T1000 (cell line): ENCODE results near the gene MPP4.
A peak's percentile ranks its signal among the peaks of the same experiment; 100 is the strongest.
"Not testable (repeated sequence)": the region's sequence is repeated elsewhere in the genome, so short reads cannot be mapped to it uniquely, and the experiment has no call there.

Experiments
- DNase-seq: peaks from one replicate; lab custom pipeline; 2025; ENCODE audit warnings: mixed read lengths; lab: John Stamatoyannopoulos, UW

The MPP4 gene

GRCh38 chr2:201671205-201671604, 27.2 kb downstream of the MPP4 start:
- not testable (repeated sequence) for DNase-seq

GRCh38 chr2:201669865-201670264, 28.6 kb downstream of the MPP4 start:
- no peak for DNase-seq

DNA sequence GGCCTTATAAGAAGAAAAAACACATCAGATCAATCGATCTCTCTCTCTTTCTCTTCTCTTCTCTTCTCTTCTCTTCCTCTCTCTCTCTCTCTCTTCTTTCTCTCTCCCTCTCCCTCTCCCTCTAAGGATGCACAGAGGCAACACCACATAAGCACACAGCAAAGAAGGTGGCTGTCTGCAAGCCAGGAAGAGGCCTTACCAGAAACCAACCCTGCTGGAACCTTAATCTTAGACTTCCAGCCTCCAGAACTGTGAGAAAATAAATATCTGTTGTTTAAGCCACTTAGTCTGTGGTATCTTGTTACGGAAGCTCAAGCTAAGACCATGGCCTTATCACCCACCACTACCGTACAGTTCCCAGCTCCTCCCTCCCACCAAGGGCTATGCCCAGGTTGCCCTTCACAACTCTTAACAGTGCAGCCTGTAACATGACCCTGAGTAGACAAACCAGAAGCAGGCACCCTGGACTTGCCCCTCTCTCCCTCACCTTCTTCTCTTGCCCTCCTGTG, 30.0 kb downstream of the MPP4 start:
- DNase-seq: no peak

GRCh38 chr2:201664334-201664733, 34.1 kb downstream of the MPP4 start:
- no peak for DNase-seq

DNA sequence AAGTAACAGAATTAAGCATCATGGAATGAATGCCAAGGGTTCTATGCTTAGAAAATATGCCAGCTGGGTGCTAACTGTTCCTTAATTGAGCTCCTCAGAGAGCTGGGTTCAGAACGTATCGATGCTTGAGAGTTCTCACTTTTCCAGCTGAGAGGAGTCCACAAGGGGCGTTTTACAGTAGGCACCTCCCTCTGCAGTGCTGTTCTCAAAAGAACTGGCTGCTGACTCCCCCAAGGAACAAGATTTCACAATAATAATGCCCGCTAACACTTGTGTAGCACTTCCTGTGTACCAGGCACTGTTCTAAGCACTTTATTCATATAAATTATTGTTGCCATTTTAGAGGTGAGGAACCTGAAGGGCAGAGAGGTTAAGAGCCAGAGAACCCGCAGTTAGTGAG, 37.1 kb downstream of the MPP4 start:
- no peak for DNase-seq

GRCh38 chr2:201660293-201660895, 38.0 kb downstream of the MPP4 start:
- DNase-seq: no peak

GRCh38 chr2:201656740-201657139, 41.7 kb downstream of the MPP4 start:
- DNase-seq: no peak

- DNase-seq: no peak
Observed at GRCh38 chr2:201656102-201656501, 42.3 kb downstream of the MPP4 start.

GRCh38 chr2:201654616-201655384, 43.6 kb downstream of the MPP4 start:
- DNase-seq: peak; percentile 29

GRCh38 chr2:201653221-201653620, 45.2 kb downstream of the MPP4 start:
- DNase-seq: no peak

- DNase-seq: no peak
Observed at GRCh38 chr2:201649442-201649841, 49.0 kb downstream of the MPP4 start.

DNA sequence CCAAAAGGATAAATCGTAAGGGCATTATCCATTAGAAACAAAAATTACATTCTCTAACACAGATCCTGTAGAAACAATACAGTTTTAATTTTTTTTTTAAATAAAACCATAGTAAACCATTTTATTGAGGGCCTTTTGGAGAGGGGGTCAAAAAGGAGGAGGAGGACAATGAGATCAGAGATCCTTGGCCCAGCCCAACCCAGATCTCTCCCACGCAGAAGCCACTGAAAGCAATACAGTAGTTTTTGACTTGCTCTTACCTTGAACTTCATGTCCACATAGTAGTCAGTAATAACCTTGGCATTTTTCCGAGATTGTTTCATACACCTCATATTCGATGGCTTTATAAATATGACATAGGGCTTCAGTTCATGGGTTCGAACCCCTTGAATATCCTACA, 51.0 kb downstream of the MPP4 start:
- no peak for DNase-seq

DNA sequence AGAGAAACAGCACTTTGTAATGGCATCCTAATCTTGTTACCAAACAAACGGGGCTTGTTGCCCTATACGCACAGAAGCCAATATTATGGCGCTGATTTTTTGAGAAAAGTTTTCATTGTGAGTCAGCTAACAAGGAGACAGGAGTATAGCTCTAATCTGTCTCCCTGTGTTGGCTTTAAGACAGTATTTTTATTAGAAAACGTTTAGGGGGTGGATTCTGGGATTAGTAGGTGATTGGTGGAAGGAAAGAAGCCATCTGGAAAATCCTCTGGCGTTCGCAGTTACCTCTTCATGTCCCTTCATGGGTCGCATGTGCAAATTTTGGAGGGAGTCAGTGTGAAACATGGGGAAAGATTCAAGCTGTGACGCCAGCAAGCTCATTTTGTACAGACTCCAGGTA, 54.4 kb downstream of the MPP4 start:
- DNase-seq: no peak

DNA sequence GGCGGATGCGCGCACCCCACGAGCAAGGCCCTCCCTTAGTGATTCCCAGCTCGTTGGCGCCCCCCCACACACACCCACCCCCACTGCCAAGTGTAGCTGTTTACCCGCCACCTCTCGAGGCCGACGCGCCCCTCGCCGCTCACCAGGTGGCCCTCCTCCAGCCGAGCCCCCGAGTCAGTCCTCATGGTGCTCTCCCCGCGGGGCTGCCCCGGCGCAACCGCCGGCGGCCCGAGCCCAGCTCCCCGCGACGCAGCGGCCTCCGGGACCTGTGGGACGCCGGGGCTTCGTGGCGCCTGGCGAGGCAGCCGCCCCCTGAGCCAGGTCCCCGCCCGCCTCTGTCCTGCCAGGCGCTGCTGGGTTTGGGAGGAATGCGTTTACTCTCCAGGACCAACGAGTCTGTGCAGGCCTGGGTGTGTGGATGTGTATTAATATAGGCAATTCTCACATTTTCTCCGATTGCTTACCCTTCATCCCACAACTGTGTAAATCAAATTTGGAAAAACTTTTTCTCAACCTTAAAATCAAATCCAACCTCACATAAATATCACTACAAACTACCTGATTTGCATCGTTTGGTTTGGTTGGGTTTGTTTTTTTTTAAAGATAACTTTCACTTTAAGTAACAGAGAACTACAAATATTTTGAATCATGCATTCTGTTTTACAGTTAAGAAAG, 55.1 kb downstream of the MPP4 start, which contains the start of gene TMEM237:
Gene TMEM237, minus strand, starts transcription at position 288 of the 675 bp plus-strand sequence. Its CDS starts 103 bp downstream, at position 185.
- no peak for DNase-seq

DNA sequence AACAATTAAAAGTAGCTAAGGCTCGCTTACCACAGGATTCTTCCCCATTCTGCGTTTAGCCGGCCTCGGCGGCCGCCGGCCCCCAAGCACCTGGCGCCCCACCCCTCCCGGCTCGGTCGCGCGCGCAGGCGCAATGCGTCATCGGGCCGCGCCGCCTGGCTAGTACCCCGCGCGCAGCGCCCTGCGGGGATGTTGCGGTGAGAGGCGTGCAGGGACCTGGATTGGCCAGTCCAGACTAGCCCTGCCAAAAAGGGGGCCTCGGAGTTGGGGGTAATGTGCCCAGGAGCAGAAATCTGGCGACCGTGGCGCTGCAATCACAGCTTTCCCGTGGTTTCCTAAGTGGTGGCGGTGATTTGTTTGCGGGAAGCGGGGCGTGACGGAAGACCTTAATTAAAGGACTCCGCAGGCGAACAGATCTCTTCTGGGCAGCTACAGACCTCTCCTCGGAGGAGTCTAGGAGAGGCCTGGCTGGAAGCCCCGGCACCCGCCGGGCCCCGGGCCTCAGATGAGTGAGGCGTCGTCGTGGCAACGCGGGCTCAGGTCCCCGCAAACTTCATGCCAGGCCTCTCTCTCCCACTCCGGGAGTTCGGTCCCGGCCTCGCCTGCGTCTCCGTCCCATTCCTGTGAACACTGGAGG, 55.7 kb downstream of the MPP4 start:
- DNase-seq: peak; percentile 77

DNA sequence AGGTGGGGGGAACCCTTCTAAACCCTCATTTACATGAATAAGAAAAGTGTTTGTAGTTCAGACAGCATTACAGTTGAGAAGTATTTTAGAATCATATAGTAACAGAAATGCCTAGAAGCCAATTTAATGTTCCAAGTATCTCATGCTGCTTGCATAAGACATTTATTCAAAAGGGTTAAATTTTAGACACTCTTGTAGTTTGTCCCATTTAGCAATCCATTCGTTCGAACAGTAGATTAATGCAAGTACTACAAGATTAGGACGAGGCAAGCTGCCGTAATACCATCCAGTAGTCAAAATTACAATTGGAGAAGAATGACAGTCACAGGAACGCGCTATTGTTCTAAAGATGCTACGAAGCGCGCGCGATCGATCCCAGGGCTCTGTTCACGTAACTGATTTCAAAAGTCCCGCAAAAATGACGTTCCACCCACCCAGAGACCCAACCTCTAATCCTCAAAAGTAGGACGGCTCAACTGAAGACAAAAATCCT, 56.3 kb downstream of the MPP4 start:
- no peak for DNase-seq

GRCh38 chr2:201639205-201639604, 59.2 kb downstream of the MPP4 start:
- no peak for DNase-seq

GRCh38 chr2:201638326-201638725, 60.1 kb downstream of the MPP4 start:
- DNase-seq: no peak

DNA sequence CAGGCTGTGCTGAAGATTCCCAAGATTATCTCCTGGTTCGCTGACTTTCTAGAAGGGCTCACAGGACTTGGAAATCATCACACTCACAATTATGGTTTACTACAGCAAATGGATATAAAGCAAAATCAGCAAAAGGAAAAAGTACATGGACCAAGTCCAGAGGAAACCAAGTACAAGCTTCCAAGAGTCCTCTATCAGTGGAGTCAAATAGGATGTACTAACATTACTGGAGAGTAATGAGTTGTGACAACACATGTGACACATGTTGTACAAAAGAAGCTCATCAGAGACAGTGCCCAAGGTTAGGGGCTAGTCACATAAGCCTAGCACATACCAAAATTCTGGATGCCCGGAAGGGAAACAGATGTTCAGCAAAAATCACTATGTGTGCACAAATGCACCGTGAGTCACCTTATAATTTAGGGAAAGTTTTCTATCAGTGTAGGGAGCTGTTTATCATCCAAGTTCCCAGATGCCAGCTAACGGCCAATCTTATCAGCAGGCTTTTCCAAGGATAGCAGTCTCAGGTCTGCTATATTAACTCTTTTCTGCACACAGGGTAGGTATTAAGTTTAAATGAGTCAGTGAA, 64.7 kb downstream of the MPP4 start:
- no peak for DNase-seq

DNA sequence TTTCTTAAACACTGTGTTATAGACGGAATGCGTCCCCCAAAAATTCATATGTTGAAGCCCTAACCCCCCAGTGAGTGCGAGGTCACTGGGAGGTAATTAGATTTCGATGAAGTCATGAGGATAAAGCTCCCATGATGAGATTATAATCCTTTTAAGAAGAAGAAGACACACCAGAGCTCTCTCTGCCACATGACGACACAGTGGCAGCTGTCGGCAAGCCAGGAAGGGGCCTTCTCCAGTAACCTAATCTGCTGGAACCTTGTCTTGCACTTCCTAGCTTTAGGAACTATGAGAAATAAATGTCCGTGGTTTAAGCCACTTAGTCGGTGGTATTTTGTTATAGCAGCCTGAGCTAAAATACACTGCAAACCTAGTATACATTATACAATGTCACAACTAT, 67.4 kb downstream of the MPP4 start:
- no peak for DNase-seq

DNA sequence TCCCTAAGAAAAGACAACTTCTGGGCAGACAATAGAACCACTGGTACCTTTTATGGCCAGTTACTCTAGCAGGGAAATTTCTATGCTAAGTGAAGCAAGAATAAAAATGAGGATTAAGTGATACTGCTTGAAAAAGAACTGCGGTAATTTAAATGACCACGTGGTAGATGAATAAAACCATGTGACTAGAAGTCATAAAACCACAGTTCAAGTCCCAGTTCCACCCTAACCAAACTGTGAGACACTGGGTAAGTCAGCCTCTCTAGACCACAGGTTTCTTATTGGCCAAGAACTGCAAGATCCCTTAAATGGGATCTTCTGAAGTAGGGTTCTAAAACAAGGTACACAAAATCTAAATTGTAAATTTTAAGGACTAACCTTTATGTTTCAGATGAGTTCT, 67.9 kb downstream of the MPP4 start:
- DNase-seq: no peak

DNA sequence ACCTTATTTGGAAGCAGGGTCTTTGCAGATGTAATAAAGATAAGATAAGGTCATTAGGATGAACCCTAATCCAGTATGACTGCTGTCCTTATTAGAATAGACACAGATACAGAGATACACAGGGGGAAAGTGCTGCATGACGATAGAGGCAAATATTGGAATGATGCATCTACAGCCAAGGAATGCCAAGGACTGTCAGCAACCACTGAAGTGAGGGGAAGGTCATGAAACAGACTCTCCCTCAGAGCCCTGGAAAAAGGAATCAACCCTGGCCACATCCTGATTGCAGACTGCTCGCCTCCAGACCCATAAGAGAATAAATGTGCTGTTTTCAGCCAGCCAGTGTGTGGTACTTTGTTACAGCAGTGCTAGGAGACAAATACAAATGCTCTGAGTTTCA, 69.9 kb downstream of the MPP4 start:
- no peak for DNase-seq
